Medulla oblongata (tissue), 1 donor: ENCODE measurements around the gene REEP5.
A peak's percentile ranks its signal among the peaks of the same experiment; 100 is the strongest.
"Not testable (repeated sequence)": the region's sequence is repeated elsewhere in the genome, so short reads cannot be mapped to it uniquely, and the experiment has no call there.

Experiments
- DNase-seq: peaks from one replicate; pipeline ENCODE4 v3.0.0-alpha.2; 2015; ENCODE audit errors: extremely low spot score

The REEP5 gene

GRCh38 chr5:112886975-112887374 lies 35.1 kb downstream of the REEP5 start:
- no peak for DNase-seq

- peak; percentile 78 for DNase-seq
Measured at GRCh38 chr5:112885001-112885400, 37.0 kb downstream of the REEP5 start.

- no peak for DNase-seq
Measured at GRCh38 chr5:112883192-112883591, 38.8 kb downstream of the REEP5 start.

DNA sequence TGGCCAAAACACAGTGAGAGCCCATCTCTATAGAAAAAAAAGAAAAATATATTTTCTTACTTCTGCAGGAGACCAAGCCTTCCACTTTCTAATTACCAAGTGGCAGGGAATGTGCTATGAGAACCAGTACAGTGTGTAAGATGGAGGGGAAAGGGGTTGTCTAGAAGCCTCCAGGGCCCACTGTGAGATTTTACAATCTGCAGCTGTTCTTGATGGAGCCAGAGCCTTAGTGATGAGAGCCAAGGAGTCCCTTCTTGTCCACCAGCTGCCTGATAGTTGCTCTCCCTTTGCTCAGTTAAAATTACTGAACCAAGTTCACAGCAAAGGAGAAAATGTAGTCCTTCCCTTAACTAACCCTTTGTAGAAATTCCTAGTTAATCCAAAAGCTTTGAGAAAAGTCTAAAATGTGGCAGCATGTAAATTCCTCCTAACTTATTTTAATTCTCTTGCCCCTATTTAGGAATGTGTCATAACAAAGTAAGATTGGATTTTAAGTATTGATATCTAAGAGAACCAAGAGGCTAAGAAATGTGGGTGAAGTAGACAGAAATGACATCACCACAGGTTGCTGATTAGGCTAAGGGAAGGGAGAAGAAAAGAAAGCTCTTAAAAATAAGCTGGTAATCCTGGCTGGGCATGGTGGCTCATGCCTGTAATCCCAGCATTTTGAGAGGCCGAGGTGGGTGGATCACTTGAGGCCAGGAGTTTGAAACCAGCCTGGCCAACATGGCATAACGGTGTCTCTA lies 41.6 kb downstream of the REEP5 start:
- DNase-seq: no peak

- no peak for DNase-seq
Measured at GRCh38 chr5:112878760-112879159, 43.3 kb downstream of the REEP5 start.

DNA sequence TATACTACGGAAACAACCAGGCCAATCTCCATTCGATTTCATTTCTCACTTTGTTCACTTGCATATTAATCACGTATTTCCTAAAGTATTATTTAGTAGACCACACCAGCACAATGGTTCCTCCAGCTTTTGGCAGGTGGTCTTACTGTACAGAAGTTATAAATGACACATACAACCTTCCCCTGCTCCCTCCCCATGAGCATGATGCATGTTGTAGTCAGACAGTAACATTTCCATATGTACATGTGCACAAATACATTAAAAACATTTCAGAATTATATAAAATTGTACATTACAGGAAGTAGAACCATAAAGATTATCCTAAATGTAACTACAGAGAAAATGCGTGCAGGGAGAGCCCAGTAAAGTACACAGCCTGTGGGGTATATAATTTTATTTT lies 43.9 kb downstream of the REEP5 start:
- DNase-seq: no peak

DNA sequence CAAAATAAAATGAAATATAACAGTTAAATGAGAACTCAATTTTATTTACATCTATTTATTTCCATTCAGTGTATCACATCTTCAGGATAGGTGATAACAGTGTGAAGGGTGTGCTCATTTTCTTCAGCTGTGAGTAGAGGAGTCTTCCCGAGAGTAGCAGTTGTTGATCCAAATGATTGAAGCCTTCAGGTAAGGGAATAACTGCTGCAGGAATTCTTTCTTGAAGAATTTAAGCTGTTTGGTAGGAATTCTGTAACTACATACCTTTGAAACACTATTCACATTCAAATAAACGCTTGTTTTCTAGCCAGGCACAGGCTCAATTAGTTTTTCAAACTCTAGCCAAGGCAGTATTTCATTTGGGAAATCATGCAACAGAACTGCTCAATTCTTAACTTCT lies 45.7 kb downstream of the REEP5 start:
- no peak for DNase-seq

- DNase-seq: no peak
Measured at GRCh38 chr5:112870966-112871365, 51.1 kb downstream of the REEP5 start.

DNA sequence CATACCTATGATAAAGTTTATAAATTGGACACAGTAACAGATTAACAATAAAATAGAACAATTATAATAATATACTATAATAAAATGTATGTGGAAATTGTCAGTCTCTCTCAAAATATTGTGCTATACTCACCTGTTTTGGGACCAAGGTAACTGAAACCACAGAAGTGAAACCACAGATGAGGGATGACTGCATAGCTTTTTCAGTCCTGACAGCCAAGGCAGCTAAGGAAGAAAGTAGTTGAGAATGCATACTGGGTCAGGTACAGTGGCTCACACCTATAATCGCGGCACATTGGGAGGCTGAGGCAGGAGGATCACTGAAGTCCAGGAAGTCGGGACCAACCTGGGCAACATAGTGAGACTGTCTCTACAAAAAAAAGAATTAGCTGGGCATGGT lies 52.1 kb downstream of the REEP5 start:
- DNase-seq: no peak

DNA sequence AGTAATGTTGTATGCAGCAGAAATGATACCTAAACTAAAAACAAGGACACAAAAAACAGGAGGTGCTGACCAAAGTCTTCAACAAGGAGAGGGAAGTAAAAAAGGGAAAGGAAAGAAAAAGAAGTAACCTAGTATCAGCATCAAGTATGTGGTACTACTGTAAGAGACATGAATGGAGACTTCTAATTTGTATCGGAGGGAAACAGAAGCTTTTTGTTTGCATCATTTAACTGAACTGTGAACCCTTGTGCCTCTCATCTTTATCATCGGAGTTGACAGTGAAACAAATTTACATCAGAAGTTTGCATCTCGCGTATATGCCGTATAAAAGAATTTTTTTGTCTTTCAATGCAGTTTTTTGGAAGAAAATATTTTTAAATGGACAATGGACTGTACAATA lies 54.6 kb downstream of the REEP5 start:
- peak; percentile 58 for DNase-seq

- no peak for DNase-seq
Measured at GRCh38 chr5:112866739-112867138, 55.3 kb downstream of the REEP5 start.

- DNase-seq: no peak
Measured at GRCh38 chr5:112865128-112865527, 56.9 kb downstream of the REEP5 start.

GRCh38 chr5:112863549-112863948 lies 58.5 kb downstream of the REEP5 start:
- no peak for DNase-seq

GRCh38 chr5:112862085-112862484 lies 59.9 kb downstream of the REEP5 start:
- DNase-seq: no peak

DNA sequence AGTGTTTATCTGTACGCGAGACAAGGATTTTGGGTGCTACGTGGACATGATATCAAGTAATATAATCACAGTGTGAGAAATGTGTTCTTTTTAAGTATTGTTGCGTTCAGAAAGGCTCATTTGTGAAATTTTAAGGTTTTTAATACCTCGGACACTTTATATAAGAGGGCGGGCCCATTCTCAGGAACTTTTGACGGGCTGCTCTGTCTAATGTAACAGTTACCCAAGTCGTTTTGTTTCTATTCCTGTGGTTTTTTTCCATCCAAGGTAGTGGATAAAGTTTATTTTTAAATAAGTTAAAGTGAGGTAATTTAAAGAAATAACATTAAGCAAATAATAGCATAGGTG lies 60.4 kb downstream of the REEP5 start:
- no peak for DNase-seq

GRCh38 chr5:112860929-112861637 lies 60.9 kb downstream of the REEP5 start, which contains the start of gene SRP19:
Gene SRP19, plus strand, starts transcription at chr5:112861287. Its CDS starts 90 bp downstream, at chr5:112861377.
- DNase-seq: peak; percentile 99

GRCh38 chr5:112860571-112860928 lies 61.5 kb downstream of the REEP5 start:
- DNase-seq: not testable (repeated sequence)

GRCh38 chr5:112857866-112858265 lies 64.2 kb downstream of the REEP5 start:
- no peak for DNase-seq

- no peak for DNase-seq
Measured at GRCh38 chr5:112854651-112855050, 67.4 kb downstream of the REEP5 start.

- no peak for DNase-seq
Measured at GRCh38 chr5:112849912-112850311, 72.1 kb downstream of the REEP5 start.

GRCh38 chr5:112848116-112848811 lies 73.8 kb downstream of the REEP5 start:
- DNase-seq: peak; percentile 83

DNA sequence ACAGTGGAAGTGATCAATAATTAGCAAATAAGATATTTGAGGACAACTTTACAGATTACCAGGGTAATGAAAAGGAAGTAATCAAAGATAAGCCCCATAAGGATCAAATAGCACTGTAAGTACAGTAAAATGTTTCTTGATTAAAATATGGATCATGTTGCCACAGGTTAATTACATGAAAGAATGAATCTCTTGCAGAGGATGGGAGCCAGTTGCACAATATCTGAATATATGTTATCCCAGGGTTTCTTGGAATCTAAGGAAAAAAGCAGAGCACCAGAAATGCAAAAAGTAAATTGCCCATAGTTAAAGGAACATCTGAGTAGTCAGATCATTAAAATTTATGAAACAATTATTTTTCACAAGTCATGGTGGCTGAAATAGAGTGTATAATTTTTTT lies 74.7 kb downstream of the REEP5 start:
- no peak for DNase-seq

GRCh38 chr5:112846556-112846955 lies 75.5 kb downstream of the REEP5 start:
- no peak for DNase-seq
